Epidermal melanocyte (primary cell): ENCODE data around the gene KDM5B.
"Not testable (repeated sequence)": the region's sequence is repeated elsewhere in the genome, so short reads cannot be mapped to it uniquely, and the experiment has no call there.

Experiments
- DNase-seq: peaks from one replicate; pipeline ENCODE4 v3.0.0; 2011; ENCODE audit warnings: low spot score; ENCODE audit not compliant: insufficient read length

The KDM5B gene

DNA sequence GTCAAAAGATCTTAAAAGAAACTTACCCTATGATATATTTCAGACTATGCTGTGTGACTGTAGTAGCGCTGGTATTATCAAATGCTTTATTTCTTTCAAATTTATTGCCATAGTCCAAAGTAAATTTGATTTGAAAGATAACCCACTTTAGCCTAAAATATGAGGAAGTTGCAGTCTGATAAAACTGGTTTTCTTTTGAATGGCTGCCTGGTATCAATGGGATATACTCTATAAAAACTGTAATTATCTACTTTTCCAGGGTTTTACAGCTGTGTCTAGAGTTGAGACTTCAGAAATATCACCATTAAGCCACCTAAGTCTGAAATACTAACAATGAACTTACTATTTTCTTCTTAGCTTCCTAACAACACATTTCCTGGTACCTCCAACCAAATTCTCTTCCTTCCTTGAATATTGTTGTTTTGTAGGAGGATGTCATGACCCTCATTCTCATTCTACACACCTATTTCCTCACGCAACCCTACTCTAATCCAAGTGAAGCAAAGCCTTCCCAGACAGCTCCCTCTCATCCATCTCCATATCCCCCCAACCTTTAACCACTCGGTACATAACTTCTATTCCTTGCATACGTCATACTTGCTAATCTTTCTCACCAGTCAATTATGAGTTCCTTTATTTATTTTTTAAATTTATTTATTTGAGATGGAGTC lies 17.0 kb downstream of the KDM5B start:
- no peak for DNase-seq

GRCh38 chr1:202788800-202789199 lies 19.4 kb downstream of the KDM5B start:
- no peak for DNase-seq

DNA sequence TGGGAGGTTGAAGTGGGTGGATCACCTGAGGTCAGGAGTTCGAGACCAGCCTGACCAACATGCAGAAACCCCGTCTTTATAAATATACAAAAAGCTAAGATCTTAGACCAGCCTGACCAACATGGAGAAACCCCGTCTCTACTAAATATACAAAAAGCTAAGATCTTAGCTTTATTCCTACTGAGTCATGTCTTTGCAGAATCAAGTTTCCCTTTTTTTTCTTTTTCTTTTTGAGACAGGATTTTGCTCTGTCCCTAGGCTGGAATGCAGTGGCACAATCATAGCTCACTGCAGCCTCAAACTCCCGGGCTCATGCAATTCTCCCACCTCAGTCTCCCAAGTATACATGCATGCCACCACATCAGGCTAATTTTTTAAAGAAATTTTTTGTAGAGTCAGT lies 21.4 kb downstream of the KDM5B start:
- DNase-seq = no peak

DNA sequence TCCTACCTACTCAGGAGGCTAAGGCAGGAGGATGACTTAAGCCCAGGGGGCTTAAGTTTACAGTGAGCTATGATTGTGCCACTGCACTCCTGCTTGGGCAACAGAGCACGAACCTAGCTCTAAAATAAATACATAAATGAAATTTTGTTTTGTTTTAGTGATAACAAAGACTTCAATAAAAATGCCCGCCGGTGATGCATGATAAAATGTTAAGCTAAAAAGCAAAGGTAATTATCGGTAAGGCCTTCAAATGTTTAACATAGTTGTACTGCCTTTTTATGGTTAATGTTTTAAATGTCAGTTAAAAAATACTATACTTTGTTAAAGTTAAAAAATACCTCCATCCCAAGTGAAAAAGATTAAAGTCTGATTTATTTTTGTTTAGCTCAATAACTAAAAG lies 27.0 kb downstream of the KDM5B start:
- DNase-seq = no peak

- no peak for DNase-seq
Observed at GRCh38 chr1:202770135-202770534, 38.1 kb downstream of the KDM5B start.

DNA sequence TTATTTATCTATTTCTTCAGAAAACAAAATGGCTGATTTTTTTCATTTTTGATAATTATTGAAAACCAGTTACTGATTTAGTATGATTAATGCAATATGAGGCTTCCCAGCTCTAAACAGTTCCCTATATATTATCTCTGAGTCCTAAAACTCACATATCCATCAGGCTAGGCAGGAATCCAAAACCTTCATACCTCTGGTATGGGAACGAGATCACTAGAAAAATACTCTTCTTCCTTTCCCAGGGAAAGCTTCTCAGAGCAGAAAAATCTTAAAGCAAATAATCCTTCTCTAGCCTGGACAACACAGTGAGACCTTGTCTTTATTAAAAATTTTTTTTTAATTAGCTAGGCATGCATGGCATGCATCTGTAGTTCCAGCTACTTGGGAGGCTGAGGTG lies 42.5 kb downstream of the KDM5B start:
- no peak for DNase-seq

GRCh38 chr1:202762019-202762418 lies 46.2 kb downstream of the KDM5B start:
- DNase-seq = no peak

GRCh38 chr1:202760589-202760988 lies 47.6 kb downstream of the KDM5B start:
- no peak for DNase-seq

GRCh38 chr1:202756391-202756790 lies 51.8 kb downstream of the KDM5B start:
- no peak for DNase-seq

DNA sequence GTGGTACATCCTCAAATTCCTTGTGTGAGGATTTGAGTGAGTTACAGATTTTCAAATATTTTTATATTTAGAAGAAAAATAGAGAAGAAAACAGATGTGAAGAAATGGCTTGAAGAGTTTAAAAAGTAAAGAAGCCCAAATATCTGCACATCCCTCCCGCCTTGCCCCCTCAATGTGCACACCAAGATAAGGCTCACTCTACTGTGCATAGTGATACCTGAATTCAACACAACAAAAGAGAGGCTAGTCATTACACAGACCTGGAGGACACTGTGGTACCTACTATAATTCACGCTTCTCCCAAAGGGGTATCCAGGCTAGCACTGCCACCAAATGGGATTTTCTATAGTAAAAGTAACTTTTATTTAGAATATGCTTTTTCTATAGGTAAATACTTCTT lies 53.9 kb downstream of the KDM5B start:
- no peak for DNase-seq

GRCh38 chr1:202752774-202753173 lies 55.4 kb downstream of the KDM5B start:
- no peak for DNase-seq

GRCh38 chr1:202750761-202751160 lies 57.5 kb downstream of the KDM5B start:
- no peak for DNase-seq

GRCh38 chr1:202750024-202750423 lies 58.2 kb downstream of the KDM5B start:
- no peak for DNase-seq

GRCh38 chr1:202745323-202745888 lies 62.8 kb downstream of the KDM5B start:
- DNase-seq = no peak

DNA sequence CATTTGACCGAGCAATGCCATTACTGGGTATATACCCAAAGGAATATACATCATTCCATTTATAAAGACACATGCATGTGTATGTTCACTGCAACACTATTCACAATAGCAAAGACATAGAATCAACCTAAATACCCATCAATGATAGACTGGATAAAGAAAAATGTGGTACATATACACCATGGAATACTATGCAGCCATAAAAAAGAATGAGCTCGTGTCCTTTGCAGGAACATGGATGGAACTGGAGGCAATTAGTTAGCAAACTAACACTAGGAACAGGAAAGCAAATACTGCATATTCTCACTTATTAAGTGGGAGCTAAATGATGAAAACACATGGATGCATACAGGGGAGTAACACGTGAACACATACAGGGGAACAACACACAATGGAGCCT lies 63.5 kb downstream of the KDM5B start:
- not testable (repeated sequence) for DNase-seq

GRCh38 chr1:202742496-202742895 lies 65.7 kb downstream of the KDM5B start:
- no peak for DNase-seq

DNA sequence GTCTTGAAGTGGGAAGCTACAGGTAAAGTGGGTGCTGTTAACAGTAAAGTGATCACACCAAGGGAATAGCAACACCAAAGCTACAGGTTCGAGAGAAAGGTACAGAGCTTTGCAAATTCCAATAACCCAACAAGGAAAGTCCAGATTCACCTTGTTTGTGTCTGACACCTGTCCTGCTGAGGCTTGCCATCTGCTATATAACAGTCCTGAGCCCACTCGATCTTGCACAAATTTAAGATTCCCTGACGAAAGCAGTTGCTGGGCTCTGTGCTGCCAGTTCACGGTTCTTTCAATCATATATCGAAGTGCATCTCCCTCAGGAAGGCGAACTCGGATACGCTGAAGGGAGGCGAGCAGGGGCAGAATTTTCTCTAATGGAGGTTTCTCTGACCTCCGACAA lies 75.0 kb downstream of the KDM5B start:
- no peak for DNase-seq

GRCh38 chr1:202728951-202729350 lies 79.3 kb downstream of the KDM5B start:
- no peak for DNase-seq

DNA sequence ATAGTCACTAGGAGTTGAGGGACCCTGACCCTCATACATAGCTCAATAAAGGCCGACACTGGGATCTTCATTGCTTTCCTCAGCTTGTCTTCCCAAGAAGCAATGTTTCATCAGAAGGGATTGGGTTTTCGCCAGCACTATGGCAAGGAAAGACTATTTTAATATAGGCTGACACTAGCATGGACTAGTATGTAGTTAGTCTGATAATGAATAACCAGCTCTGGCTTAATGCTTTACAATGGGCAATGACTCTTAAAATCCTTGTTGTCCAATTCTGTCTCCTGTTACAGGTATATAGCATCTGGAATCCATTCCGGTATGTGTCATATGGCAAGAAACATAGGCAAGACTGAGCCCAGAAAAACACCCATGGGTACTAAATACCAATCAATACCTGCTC lies 82.7 kb downstream of the KDM5B start:
- no peak for DNase-seq

DNA sequence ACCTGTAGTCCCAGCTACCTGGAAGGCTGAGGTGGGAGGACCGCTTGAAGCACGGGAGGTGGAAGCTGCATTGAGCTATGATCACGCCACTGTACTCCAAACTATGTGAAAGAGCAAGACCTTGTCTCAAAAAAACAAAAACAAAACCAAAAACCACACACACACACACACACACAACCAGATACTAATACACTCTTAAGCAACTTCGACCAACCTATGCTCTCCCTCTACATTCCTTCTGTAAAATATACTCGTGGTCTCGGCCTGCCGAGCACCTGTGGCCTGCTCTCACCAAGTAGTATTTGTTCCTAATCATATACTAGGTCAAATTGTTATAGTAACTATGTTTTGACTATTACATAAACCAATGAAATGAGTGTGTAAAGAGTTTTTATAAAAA lies 84.5 kb downstream of the KDM5B start:
- DNase-seq = no peak

DNA sequence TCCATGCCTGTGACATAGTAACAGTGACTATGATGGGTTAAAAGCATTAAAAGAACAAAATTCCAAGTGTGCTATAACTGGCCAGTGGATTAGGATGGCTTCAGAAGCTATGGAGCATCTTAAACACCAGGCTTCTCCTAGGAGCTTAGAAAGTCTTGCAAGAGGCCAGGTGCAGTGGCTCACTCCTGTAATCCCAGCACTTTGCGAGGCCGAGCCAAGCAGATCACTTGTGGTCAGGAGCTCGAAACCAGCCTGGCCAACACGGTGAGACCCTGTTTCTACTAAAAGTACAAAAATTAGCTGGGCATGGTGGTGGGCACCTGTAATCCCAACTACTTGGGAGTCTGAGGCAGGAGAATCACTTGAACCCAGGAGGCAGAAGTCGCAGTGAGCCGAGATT lies 85.2 kb downstream of the KDM5B start:
- not testable (repeated sequence) for DNase-seq

- no peak for DNase-seq
Observed at GRCh38 chr1:202716654-202717053, 91.6 kb downstream of the KDM5B start.

DNA sequence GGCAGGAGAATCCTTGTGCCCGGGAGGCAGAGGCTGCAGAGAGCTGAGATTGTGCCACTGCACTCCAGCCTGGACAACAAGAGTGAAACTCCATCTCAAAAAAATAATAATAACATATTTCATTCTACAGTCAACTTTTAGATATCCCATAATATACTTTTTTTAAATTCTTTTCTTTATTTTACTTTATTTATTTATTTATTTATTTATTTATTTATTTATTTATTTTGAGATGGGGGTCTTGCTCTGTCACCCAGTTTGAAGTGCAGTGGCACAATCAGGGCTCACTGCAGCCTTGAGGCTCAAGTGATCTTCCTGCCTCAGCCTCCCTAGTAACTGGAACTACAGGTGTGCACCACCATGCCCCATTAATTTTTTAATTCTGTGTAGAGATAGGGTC lies 94.0 kb downstream of the KDM5B start:
- not testable (repeated sequence) for DNase-seq

GRCh38 chr1:202713110-202713509 lies 95.1 kb downstream of the KDM5B start:
- DNase-seq = no peak
